RPMI7951 (cell line): ENCODE data around the gene CCND2. TPM values are rescaled to one million over a fixed set of nuclear protein-coding genes. Genes with fewer than 3 reads are reported as not detected.

ENCODE experiments used
- DNase-seq: peaks from one replicate; pipeline ENCODE4 v3.0.0-alpha.2; 2012; ENCODE audit warnings: low read depth
- total RNA-seq: library from RNA; depleted of rRNA; stranded (reverse); fragments of >200 nt; shearing (Covaris generic); gene quantifications from 2 replicates; pipeline ENCODE4 v1.2.3, GENCODE V29; 2014

Gene CCND2
- total RNA-seq, 1 experiment from 2014 or later, result not detected

DNA sequence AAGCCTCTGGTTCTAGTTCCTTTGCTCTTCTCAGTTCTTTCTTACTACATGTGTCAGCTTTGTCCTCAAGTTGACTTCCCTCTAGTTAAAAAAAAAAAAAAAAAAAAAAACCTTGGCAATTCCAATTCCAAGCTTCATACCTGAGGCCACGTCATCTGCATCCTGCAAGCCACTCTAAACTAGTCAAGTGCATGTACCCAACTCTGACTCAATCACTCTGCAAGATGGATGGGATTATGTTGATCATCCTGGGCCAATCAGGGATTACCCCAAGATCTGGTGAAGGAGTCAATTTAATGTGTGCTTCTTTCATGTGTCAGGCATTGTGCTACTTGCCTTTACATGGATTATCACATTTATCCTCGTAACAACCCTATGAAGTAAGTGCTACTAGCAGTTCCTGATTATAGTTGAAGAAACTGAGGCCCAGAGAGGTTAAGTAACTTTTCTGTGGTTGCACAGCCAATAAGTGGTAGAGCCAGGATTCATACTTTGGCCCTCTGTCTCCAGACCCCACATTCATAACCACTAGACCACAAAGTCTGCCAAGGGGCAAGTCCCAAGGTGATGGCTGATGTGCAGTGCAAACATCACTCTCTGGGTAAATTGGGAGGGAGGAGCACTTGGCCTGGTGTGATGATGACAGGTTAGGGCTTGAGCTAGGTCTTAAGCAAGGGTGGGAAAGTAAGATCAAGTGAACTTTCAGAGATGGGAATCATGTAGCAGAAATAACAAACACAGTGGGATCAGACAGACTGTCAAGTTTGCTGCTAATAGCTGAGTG, 17.3 kb upstream of the CCND2 start:
- no peak for DNase-seq

DNA sequence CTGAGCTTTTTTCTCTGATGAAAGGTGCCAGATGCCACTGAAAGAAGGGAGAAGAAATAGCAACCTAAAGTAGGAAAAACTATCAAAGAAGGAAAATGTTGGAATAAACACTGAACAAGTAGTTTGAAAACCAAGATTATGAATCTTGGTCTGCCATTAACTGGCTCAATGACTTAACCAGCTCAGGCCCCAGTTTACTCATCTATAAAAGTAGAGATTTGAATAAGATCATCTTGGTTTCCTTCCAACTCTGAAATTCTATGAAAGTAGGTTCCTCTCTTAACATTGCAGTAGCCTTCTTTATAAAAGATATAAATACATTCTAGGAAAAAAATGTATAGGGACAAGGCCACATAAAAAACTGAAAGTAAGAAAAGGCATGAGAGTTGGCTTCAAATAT, 16.1 kb upstream of the CCND2 start:
- DNase-seq, result no peak

DNA sequence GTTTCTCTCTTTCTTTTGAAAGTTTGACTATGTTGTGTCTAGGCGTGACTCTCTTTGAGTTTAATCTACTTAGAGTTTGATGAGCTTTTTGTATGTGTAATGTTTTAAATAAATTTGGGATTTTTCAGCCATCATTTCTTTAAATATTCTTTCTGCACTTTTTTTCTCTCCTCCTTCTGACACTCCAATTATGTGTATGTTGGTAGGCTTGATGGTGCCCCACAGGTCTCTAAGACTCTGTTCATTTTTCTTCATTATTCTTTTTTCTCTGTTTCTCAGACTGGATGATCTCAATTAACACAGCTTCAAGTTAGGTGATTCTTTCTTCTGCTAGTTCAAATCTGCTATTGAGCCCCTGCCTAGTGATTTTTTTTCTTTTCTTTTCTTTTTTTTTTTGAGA, 14.5 kb upstream of the CCND2 start:
- DNase-seq, result no peak

DNA sequence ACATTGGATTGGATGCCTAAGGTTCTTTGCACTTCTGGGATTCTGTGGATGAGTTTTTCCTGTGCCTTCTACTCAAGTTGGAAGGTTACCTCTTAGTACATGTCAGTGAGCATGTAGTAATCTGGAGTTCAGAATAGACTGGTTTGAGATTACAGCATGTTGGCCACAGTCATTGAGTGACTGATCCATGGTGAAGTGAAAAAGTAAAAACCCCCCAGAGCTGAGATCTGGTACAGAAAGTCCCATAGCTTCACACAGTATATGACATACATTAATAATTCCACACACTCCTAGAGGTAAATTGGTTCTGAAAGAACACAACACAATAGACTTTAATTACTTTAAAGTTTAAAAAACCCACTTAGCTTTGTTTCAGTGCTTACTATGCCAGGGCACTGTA, 11.9 kb upstream of the CCND2 start:
- DNase-seq, result no peak

DNA sequence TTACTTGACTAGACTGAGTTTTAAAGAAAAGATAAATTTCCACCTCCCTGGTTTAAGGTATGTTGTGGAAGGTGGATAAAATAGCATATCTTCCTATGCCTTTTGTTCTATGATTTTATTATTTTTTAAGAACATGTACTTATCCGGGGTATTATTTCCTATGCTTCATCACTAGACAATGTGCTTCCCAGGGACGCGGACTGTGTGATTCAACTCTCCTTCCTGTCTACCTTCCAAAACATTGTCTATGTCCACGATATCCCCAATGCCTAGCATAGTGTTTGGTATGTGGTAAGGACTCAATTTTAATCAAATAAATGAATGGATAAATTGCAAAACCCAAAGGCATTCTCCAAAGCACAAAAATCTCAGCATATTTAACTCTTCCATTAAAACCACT, 8.3 kb upstream of the CCND2 start:
- DNase-seq, result no peak

DNA sequence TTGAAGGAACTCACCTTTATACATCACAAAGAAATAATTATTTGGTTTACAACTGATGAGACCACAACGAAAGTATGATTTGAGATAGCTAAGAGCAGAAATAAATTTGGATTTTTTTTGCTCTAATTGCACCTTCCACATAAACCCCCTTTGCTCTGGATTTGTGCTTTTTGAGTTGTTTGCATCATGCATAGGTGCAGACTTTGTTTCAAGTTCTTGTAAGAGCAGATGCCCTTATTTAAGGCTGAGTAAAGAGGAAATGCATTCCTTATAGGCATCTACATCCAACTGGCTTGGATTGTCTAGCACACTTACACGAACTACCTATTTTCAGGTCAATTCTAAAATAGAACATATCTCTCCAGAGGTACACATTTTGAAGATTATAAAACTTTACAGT, 6.6 kb upstream of the CCND2 start:
- DNase-seq, result no peak

DNA sequence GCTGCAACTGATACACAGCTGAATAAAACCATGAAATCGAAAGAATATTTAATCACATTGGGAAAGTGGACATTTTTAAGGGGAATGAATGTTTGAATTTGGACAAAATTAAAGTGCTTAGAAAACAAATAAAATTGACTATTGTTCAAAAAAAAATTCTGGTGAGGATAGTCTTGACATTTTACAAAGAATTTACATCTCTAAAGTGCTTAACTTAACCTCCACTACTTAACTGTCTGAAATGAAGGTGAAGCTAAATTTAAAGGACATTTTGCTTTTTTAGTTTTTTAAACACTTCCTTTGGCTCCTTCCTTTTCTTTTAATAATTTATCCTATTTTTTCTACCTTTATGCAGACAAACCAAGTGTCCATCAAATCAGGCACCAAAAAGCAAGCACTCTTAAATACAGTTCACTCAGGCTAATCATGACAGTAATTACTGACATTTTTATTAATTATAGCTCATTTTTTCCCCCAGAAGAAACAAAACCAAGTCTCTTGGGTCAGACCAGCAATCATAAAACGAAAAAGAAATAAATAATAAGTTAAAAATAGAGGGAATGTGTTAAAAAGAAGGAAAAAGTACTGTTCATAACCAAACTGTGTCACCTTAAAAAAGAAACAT, 5.7 kb upstream of the CCND2 start:
- DNase-seq, result no peak

DNA sequence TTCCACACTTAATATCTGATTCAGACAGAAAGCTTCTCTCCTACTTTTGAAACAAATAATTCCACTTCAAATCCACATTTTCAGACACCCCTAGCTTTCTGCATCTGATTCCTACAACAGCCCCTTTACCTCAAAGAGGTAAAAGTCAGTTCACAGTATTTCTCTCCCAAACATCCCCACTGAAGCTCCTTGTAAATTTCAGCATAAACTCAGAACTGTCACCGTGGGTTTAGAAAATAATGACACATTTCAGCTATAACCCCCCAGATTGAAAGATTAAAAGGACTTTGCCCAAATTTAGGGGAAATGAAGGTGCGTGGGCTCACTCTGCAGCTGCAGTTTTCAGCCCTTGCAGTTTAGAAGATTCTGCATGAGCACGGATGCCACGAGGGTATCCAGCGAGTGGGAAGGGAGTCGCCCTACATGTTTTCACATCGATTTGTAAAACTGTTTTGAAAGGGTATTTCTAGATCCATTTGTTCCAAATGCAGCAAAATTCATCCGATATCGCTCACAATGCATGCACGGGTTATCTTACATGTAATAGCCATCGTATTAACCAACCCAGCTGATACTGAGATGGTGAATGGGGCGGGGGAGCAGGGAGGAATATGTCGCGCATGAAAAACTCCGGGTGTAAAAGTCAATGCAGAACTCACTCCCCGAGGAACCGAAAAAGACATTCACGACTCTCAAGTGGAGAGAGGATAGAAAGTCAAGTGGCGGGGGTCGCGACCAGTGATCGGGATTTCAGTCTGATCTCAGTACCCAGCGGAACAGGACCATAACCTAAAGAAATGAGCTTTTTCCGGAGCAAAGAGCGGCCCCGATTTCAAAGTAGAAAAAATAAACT, 5.0 kb upstream of the CCND2 start:
- no peak for DNase-seq

DNA sequence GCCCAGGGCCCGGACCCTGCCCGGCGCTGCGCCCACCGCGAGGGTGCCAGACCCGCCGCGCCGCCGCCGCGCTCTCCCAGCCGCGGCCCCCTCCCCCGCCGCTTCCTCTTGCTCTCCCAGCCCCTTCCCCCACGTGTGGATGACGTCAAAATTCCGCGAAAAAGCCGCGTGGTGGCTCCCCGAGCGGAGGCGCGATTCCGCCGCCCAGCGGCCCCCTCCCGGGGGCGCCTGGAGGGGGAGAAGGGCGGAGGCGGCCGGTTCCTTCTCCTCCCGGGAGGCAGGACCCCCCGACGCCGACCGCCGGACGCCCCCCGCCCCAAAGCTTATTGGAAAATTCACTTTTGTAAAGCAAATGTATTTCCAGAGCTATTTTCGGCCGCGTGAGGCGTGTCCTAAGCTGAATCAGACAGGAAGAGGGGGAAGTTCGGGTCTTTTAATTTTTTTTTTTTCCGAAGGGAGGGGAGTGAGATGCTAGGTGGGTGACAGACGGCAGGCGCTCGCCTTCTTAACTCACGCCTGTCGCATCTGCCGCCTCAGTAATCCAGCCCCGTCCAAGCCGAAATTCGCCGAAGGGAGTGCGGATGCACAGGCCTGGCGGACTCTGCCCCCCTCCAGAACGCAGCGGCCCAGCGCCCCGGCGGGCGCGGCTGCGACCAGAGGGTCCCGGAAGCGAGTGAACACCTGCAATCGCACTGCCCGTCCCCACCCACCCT, 4.1 kb upstream of the CCND2 start:
- DNase-seq, result no peak

DNA sequence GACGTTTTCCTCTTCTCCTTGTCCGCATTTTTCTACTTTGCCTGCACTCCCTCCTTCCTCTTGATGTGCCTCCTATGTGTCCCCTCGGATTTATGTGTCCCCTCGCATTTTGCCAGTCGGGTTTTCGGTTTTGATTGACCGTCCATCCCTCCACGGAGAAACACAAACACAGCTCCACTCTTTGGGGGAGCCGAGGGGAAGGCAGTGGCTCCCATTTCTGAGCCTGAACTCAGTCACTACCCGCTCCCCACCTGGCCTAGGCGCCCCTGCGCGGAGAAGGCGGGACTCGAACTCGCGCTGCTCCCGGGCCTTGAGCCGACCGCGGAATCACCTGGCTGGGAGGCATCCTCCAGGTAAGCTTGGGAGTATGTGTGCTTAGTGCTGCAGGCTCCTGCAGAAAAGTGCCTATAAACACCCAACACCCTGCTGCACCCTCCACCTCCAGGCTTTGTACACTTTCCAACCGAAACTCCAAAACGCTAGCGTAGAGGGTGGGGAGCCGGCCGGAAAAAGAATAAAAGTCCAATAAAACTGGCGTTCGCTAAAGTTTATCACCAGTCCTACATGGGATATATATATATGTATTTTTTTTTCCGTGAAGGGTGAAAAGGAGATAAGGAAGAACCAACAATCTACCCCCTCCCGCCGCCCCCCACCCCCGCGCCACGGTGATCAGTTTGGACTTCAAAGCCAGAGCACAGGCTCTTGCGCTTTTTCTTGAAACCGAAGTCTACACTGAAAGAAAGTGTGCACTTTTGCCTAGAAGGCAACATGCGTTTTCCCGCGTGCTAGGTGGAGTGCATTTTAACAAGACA, 3.3 kb upstream of the CCND2 start:
- no peak for DNase-seq

DNA sequence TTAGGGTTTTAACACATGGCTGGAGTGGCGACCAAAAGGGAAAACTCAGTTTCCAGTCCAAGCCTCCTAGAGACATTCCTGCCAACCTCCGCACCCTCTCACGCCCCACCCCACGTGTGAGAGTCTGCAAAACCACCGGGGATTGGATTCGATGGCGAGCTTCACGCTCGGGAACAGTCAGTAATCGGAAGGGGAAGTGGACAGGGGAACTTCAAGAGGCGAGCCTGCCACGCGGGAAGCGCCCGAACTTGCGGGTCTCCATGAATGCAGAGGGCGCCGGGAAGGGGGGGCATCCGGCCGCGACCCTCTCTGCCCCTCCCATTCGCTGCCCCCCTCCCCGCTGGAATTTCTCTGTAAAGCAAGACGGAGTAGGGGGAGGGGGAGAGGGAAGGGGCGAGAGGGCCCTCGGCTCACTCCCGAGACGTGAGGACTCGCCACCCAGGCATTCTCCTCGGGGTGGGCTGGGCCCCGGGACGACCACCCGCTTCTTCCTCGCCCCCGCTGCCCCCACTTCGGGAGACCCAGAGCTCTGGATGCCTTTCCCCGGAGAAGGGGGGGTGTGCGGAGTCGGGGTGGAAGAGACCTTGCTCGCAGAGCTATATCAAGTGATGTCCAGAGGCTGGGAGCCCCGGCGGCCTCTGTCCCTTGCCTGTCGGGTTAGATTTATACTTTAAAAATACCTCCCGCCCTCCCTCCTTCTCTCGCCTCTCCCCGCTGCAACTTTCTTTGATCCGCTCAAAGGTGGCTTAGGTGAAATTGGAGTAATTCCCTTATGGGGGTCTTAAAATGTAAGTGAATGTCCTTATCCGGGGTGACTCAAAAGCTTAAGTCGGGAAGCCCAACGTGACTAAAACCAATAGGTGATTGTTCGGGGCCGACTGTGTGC, 2.5 kb upstream of the CCND2 start:
- DNase-seq, result no peak

DNA sequence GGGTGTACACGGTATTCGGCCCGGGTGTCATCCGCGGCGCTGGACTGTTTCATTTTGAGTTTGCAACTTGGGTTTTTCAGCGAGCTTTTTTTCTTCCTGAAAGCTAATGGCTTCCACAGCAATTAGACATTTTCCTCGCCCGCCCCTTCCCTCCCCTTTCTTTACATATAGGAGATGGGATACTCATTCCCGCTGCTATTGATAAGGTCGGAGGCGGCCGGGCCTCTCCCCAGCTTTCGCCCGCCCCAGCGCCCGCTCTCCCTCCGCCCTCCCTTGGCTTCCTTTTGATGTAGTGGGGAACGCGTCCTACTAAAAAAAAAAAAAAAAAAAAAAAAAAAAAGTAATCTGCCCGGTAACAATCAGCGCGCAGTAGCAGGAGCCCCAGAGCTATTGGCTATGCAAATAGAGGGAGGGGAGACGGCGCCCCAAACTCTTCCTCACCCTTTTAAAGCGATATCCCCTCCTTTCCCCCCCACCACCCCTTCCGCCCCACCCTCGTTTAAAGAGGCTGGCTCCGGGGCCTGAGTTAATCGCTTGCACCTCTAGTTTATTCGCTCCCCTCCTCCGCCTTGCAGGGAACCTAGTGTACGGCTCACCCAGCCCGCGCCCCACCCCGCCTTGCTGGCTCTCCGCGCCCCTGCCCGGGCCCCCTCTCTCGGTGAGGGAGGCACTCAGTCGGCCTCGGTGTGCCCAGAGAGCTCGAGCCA, 1.7 kb upstream of the CCND2 start:
- peak; percentile 10 for DNase-seq

DNA sequence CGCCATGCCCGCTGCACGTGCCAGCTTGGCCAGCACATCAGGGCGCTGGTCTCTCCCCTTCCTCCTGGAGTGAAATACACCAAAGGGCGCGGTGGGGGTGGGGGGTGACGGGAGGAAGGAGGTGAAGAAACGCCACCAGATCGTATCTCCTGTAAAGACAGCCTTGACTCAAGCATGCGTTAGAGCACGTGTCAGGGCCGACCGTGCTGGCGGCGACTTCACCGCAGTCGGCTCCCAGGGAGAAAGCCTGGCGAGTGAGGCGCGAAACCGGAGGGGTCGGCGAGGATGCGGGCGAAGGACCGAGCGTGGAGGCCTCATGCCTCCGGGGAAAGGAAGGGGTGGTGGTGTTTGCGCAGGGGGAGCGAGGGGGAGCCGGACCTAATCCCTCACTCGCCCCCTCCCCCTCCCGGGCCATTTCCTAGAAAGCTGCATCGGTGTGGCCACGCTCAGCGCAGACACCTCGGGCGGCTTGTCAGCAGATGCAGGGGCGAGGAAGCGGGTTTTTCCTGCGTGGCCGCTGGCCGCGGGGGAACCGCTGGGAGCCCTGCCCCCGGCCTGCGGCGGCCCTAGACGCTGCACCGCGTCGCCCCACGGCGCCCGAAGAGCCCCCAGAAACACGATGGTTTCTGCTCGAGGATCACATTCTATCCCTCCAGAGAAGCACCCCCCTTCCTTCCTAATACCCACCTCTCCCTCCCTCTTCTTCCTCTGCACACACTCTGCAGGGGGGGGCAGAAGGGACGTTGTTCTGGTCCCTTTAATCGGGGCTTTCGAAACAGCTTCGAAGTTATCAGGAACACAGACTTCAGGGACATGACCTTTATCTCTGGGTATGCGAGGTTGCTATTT, 914 bp upstream of the CCND2 start:
- no peak for DNase-seq

DNA sequence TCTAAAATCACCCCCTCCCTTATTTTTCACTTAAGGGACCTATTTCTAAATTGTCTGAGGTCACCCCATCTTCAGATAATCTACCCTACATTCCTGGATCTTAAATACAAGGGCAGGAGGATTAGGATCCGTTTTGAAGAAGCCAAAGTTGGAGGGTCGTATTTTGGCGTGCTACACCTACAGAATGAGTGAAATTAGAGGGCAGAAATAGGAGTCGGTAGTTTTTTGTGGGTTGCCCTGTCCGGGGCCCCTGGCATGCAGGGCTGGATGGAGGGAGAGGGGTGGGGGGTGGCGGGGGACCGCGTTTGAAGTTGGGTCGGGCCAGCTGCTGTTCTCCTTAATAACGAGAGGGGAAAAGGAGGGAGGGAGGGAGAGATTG, 300 bp upstream of the CCND2 start:
- DNase-seq, result no peak

DNA sequence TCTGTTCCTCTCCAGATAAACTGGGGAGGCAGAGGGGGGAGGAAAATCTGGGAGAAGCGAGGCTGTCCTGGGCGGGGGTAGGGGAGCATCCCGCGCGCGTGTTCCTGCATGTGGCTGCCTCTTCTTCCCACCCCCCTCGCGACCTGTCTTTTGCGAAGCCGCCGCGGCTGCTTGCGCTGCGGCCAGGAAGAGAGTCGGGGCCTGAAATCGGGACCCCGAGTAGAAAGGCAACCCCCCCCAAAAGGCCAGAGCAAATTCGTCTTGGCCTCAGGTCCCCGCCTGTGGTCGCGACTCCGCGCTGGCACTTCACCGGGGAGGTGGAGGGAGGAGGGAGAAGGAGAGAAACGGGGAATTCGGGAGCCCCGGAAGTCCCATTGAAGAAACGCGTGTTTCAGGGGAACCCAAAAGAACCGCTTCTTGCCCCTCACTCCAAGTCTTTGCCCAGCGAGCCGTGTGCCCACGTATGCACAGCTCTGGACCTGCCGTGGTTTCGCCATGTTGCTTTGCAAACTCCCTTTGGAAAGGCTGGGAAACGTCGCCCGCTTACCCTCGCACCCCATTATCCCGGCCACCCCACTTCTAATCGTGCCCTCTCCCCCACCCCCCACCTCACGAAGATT, 944 bp downstream of the CCND2 start:
- DNase-seq, result no peak

DNA sequence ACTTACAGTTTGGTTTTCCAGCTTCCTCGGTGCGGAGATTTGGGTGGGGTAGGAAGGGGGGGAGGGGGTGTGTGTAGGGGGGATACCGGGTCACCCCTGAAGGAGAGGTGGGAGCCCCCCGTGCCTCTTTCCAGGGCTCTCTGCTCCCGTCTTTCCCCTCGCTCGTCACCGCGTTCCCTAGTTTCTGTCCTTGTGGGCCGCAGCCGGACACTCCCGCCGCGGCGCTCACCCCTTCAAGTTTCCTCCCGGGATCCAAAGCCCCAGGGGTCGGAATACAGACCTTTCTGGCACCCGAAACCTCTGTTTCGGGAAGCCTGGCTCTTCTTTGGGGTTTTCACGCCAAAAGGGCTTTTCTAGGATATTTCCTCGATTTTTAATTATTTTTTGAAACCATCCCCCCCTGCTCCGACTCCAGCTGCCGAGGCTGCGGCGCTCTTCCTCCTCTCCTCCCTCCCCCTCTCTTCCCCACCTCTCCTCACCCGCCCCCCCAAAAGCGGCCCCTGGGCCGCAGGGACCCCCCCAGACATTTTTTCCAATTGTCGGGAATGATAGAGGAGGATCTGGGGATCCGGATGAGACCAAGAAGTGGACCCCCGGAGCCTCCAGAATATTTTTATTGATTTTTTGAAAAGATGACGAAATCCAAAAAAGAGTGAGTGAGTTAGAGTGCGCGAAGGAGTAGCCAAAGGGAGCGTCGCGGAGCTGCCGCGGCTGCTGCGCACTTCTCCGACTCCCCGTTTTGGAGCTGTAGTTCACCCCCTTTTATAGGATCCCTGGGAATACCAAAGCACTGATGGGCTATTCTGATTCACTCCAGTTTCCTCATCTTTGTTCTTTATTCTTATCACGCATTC, 1.7 kb downstream of the CCND2 start:
- no peak for DNase-seq

DNA sequence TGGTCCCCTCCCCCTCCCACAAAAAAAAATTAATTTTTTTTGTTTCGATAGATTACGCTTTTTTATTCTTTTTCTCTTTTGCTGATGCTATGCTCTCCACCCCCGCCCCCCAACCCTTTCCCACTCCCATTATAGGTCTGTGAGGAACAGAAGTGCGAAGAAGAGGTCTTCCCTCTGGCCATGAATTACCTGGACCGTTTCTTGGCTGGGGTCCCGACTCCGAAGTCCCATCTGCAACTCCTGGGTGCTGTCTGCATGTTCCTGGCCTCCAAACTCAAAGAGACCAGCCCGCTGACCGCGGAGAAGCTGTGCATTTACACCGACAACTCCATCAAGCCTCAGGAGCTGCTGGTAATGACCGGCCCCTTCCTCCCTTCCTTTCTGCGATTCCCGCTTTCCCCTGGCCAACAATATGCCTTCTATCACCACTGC, 2.3 kb downstream of the CCND2 start:
- no peak for DNase-seq
